Mesenchymal stem cell (in vitro differentiated cells and primary cell): Measurements from ENCODE around the gene IFRD2.

Experiments used
- DNase-seq: peaks from one replicate; pipeline ENCODE4 v3.0.0-alpha.2; 2013
- H2AFZ ChIP-seq: one replicate; pipeline ENCODE4 v1.6.1; 2013; ENCODE audit warnings: low read depth, mild to moderate bottlenecking, control low read depth, inconsistent platforms, low read length, moderate library complexity
- H2AK5ac ChIP-seq: 2 replicates; pipeline ENCODE4 v1.6.1; 2013; ENCODE audit warnings: low read length, moderate library complexity, mild to moderate bottlenecking, inconsistent platforms; ENCODE audit not compliant: severe bottlenecking
- H2BK120ac ChIP-seq: one replicate; pipeline ENCODE4 v1.6.1; 2013; ENCODE audit warnings: low read depth, mild to moderate bottlenecking, inconsistent platforms, low read length, moderate library complexity
- H2BK12ac ChIP-seq, 2 experiments: one replicate each; pipeline ENCODE4 v1.6.1; 2013; ENCODE audit warnings: inconsistent platforms in 2 of 2, low read length in 2 of 2, mild to moderate bottlenecking in 2 of 2, moderate library complexity in 2 of 2, control low read depth in 1 of 2
- H2BK15ac ChIP-seq: one replicate; pipeline ENCODE4 v1.6.1; 2013; ENCODE audit warnings: mild to moderate bottlenecking, low read depth, inconsistent platforms; ENCODE audit not compliant: poor library complexity, severe bottlenecking
- H2BK5ac ChIP-seq: 2 replicates; pipeline ENCODE4 v1.6.1; 2013; ENCODE audit warnings: low read depth, mild to moderate bottlenecking, low read length, control low read depth, inconsistent platforms; ENCODE audit not compliant: poor library complexity, severe bottlenecking
- H3K14ac ChIP-seq, 2 experiments: one replicate each; pipeline ENCODE4 v1.6.1; 2013; ENCODE audit warnings: inconsistent platforms in 2 of 2, low read length in 2 of 2, control low read depth in 1 of 2, mild to moderate bottlenecking in 1 of 2, moderate library complexity in 1 of 2
- H3K18ac ChIP-seq, 2 experiments: one replicate each; pipeline ENCODE4 v1.6.1; 2013; ENCODE audit warnings: inconsistent platforms in 2 of 2, low read length in 2 of 2, control low read depth in 1 of 2, low read depth in 1 of 2, mild to moderate bottlenecking in 1 of 2
- H3K23ac ChIP-seq, 2 experiments: one replicate each; pipeline ENCODE4 v1.6.1; 2013; ENCODE audit warnings: inconsistent platforms in 2 of 2, low read length in 2 of 2, mild to moderate bottlenecking in 2 of 2, moderate library complexity in 2 of 2, control low read depth in 1 of 2
- H3K27ac ChIP-seq: 2 replicates; pipeline ENCODE4 v1.5.1; 2013; ENCODE audit warnings: mild to moderate bottlenecking, moderate library complexity, low read length, control low read depth, inconsistent platforms; ENCODE audit not compliant: poor library complexity, severe bottlenecking
- H3K27me3 ChIP-seq, 2 experiments: 2 replicates each; pipeline versions ENCODE4 v1.6.1 to v1.7.0; 2013; ENCODE audit warnings: low read length in 2 of 2, mild to moderate bottlenecking in 2 of 2, moderate library complexity in 2 of 2, control low read depth in 1 of 2, inconsistent platforms in 1 of 2; ENCODE audit not compliant: control insufficient read depth in 1 of 2, insufficient read depth in 1 of 2
- H3K36me3 ChIP-seq, 2 experiments: 2 replicates each; pipeline versions ENCODE4 v1.6.1 to v1.7.0; 2013; ENCODE audit warnings: low read length in 2 of 2, control low read depth in 1 of 2, inconsistent platforms in 1 of 2, low read depth in 1 of 2, mild to moderate bottlenecking in 1 of 2; ENCODE audit not compliant: insufficient read depth in 2 of 2, control insufficient read depth in 1 of 2
- H3K4ac ChIP-seq, 2 experiments: one replicate each; pipeline ENCODE4 v1.6.1; 2013; ENCODE audit warnings: inconsistent platforms in 2 of 2, low read length in 2 of 2, mild to moderate bottlenecking in 2 of 2, moderate library complexity in 2 of 2, control low read depth in 1 of 2, low read depth in 1 of 2
- H3K4me1 ChIP-seq: 2 replicates; pipeline ENCODE4 v1.6.1; 2013; ENCODE audit warnings: low read depth, low read length, control low read depth; ENCODE audit not compliant: control insufficient read depth, insufficient read depth
- H3K4me2 ChIP-seq: 2 replicates; pipeline ENCODE4 v1.6.1; 2013; ENCODE audit warnings: low read length, mild to moderate bottlenecking, inconsistent platforms; ENCODE audit not compliant: poor library complexity, severe bottlenecking
- H3K4me3 ChIP-seq, 2 experiments: 2 replicates each; pipeline versions ENCODE4 v1.5.1 to v1.7.0; 2013; ENCODE audit warnings: low read length in 2 of 2, mild to moderate bottlenecking in 2 of 2, control low read depth in 1 of 2, low read depth in 1 of 2; ENCODE audit not compliant: insufficient read depth in 1 of 2
- H3K79me1 ChIP-seq: replicated peaks from 2 replicates; pipeline ENCODE4 v1.6.1; 2013; ENCODE audit warnings: mild to moderate bottlenecking, control low read depth, low read length, inconsistent platforms; ENCODE audit not compliant: poor library complexity, severe bottlenecking
- H3K9ac ChIP-seq: 2 replicates; pipeline ENCODE4 v1.7.0; 2013; ENCODE audit warnings: mild to moderate bottlenecking, low read length, moderate library complexity
- H3K9me3 ChIP-seq: 2 replicates; pipeline ENCODE4 v1.7.0; 2013; ENCODE audit warnings: mild to moderate bottlenecking, low read length; ENCODE audit not compliant: control insufficient read depth
- H4K8ac ChIP-seq: one replicate; pipeline ENCODE4 v1.6.1; 2013; ENCODE audit warnings: inconsistent platforms, mild to moderate bottlenecking, low read length, moderate library complexity
- H4K91ac ChIP-seq: one replicate; pipeline ENCODE4 v1.6.1; 2013; ENCODE audit warnings: mild to moderate bottlenecking, low read length, inconsistent platforms
- WGBS: methylation state at CpG from one replicate; pipeline ENCODE4 v1.1.7; 2013; ENCODE audit warnings: mixed read lengths; 5-methylcytosine and 5-hydroxymethylcytosine counted together

IFRD2 gene

GRCh38 chr3:50323614-50324199 lies 31.5 kb upstream of the IFRD2 start:
- peaks cover 41% of the 10 kb centered on the region for H3K4me1 ChIP-seq
- DNase-seq = no peak
- no peak overlapping the region for H3K14ac ChIP-seq
- no peak overlapping the region for H2BK5ac ChIP-seq
- H4K91ac ChIP-seq = peak overlapping the region; percentile 21
- H3K9me3 ChIP-seq = no peaks in the 10 kb centered on the region
- H3K27ac ChIP-seq = no peak overlapping the region
- no peak overlapping the region for H3K4me2 ChIP-seq
- peak overlapping the region; percentile 17 for H2BK15ac ChIP-seq
- H2BK120ac ChIP-seq = no peak overlapping the region
- H3K27me3 ChIP-seq = no peaks in the 10 kb centered on the region
- H3K23ac ChIP-seq = no peak overlapping the region
- H2AFZ ChIP-seq = no peak overlapping the region
- peak overlapping the region in 1 of 2 experiments; percentile 7 for H2BK12ac ChIP-seq
- no peak overlapping the region for H2AK5ac ChIP-seq
- no peak overlapping the region for H3K4ac ChIP-seq
- no peak overlapping the region for H3K4me3 ChIP-seq
- WGBS = 92% methylated on average over 5 of the region's 5 CpGs
- peaks cover 27% of the 10 kb centered on the region for H3K79me1 ChIP-seq
- no peak overlapping the region for H4K8ac ChIP-seq
- no peak overlapping the region for H3K9ac ChIP-seq
- H3K36me3 ChIP-seq = peaks cover 31 to 42% of the 10 kb centered on the region in 2 experiments
- no peak overlapping the region for H3K18ac ChIP-seq

GRCh38 chr3:50323092-50323600 lies 30.9 kb upstream of the IFRD2 start:
- no peak for DNase-seq
- Histone ChIP-seq H3K27ac (no peak overlapping the region), H4K8ac (peak overlapping the region; percentile 77), H3K9me3 (no peaks in the 10 kb centered on the region), H3K4me1 (peaks cover 44% of the 10 kb centered on the region), H2AFZ (no peak overlapping the region), H3K23ac (no peak overlapping the region), H3K79me1 (peaks cover 33% of the 10 kb centered on the region), H3K27me3 (no peaks in the 10 kb centered on the region), H4K91ac (no peak overlapping the region), H2AK5ac (no peak overlapping the region), H2BK12ac (peak overlapping the region in 1 of 2 experiments; percentile 7), H3K4me2 (no peak overlapping the region), H2BK5ac (no peak overlapping the region), H3K14ac (no peak overlapping the region), H3K4ac (peak overlapping the region in 1 of 2 experiments; percentile 69), H3K4me3 (no peak overlapping the region), H3K9ac (peak overlapping the region; percentile 99), H2BK15ac (no peak overlapping the region), H3K18ac (no peak overlapping the region), H3K36me3 (peaks cover 37 to 45% of the 10 kb centered on the region in 2 experiments), H2BK120ac (no peak overlapping the region)
- WGBS = 42% methylated on average over 4 of the region's 4 CpGs

DNA sequence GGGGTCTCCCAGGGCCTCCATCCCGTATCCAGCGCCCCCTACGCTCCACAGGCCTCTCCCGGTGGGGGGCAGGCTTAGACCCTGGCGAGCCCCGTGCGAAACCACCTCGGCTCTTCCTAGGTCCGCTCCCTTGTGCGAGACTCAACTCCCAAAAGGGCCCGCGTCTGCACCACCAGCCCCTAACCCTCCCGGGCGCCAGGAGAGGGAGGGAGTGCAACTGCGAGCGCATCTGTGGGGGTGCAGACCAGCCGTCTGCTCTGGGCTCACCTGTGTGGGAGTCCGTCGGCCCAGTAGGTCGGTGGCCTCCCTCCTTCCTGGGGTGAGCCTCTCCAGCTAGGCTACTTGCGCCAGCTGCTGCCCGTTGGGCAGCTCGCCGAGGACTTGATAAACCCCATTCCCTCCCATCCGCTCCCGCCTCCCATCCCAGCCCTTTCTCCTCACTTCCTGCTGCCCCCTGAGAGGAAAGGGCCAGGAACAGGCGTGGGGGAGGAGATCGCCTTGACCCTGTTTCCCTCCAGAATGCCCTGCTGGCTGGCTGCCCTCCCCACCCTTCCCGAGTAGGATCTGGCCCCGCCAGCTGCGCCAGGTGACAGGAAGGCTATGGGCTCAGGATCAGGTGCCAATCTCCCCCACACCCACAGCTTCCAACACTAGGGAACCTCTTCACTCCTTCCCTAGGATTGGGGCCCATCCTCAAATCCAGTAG lies 30.3 kb upstream of the IFRD2 start, which contains the start of gene HYAL2:
TSS of gene HYAL2 (minus strand) at position 360 of the 706 bp plus-strand sequence. CDS start 2,256 bp downstream, outside the sequence.
- Histone ChIP-seq H2BK120ac (peak within 1 kb of the TSS; percentile 100), H2AFZ (peak within 1 kb of the TSS; percentile 87), H3K23ac (no peak within 1 kb of the TSS), H3K18ac (peak within 1 kb of the TSS; percentile 96 to 99), H3K4ac (peak within 1 kb of the TSS; percentile 69 to 75), H3K4me1 (peaks cover 49% of the 10 kb centered on the region), H4K8ac (peak within 1 kb of the TSS; percentile 85), H2BK5ac (peak within 1 kb of the TSS; percentile 98), H3K9me3 (no peaks in the 10 kb centered on the region), H2BK15ac (peak within 1 kb of the TSS; percentile 18), H3K14ac (no peak within 1 kb of the TSS), H4K91ac (peak within 1 kb of the TSS; percentile 83), H3K27me3 (no peaks in the 10 kb centered on the region), H3K79me1 (peaks cover 36% of the 10 kb centered on the region), H3K36me3 (peaks cover 41 to 50% of the 10 kb centered on the region in 2 experiments), H3K27ac (peak within 1 kb of the TSS; percentile 93), H3K4me3 (peak within 1 kb of the TSS; percentile 78 to 88), H2AK5ac (peak within 1 kb of the TSS; percentile 50), H2BK12ac (peak within 1 kb of the TSS in 1 of 2 experiments; percentile 86), H3K4me2 (peak within 1 kb of the TSS; percentile 77), H3K9ac (peak within 1 kb of the TSS; percentile 99)
- DNase-seq = no peak
- 27% methylated on average over 29 of the region's 31 CpGs for WGBS

DNA sequence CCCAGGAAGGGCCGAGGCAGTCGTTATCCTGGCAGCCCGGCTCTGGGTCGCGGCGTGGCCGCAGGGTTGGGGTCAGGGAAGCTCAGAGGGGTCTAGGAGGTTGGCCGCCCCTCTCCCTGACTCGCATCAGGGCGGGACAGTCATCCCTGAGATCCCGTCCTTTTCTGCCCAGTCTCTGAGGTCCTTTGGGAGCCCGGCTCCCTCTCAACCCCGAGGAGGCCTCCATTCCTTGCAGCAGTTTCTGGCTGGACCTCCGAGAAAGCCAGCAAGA lies 29.8 kb upstream of the IFRD2 start:
- Histone ChIP-seq H3K9ac (peak overlapping the region; percentile 99), H3K79me1 (peaks cover 36% of the 10 kb centered on the region), H2BK15ac (no peak overlapping the region), H3K27me3 (no peaks in the 10 kb centered on the region), H2BK5ac (no peak overlapping the region), H2BK120ac (peak overlapping the region; percentile 66), H3K18ac (peak overlapping the region; percentile 60 to 71), H3K4me3 (peak overlapping the region; percentile 78 to 88), H3K36me3 (peaks cover 46 to 55% of the 10 kb centered on the region in 2 experiments), H2AFZ (peak overlapping the region; percentile 87), H3K27ac (no peak overlapping the region), H3K9me3 (no peaks in the 10 kb centered on the region), H3K4me2 (peak overlapping the region; percentile 77), H3K4ac (peak overlapping the region; percentile 69 to 75), H3K23ac (no peak overlapping the region), H3K4me1 (peaks cover 50% of the 10 kb centered on the region), H2AK5ac (peak overlapping the region; percentile 50), H4K8ac (peak overlapping the region; percentile 77), H3K14ac (no peak overlapping the region), H4K91ac (peak overlapping the region; percentile 83), H2BK12ac (peak overlapping the region in 1 of 2 experiments; percentile 61)
- DNase-seq = no peak
- 9% methylated on average over 14 of the region's 14 CpGs for WGBS
